M059J (cell line): ENCODE measurements around the gene KCNQ1OT1. TPM values are rescaled to one million over a fixed set of nuclear protein-coding genes. Genes with fewer than 3 reads are reported as not detected.
A peak's percentile ranks its signal among the peaks of the same experiment; 100 is the strongest.

Experiments used
- DNase-seq: peaks from one replicate; pipeline ENCODE4 v3.0.0-alpha.2; 2012; ENCODE audit warnings: low read depth
- total RNA-seq: library from RNA; depleted of rRNA; stranded (reverse); fragments of >200 nt; shearing (Covaris generic); gene quantifications from 2 replicates; pipeline ENCODE4 v1.2.3, GENCODE V29; 2014

The KCNQ1OT1 gene
- total RNA-seq, 1 experiment from 2014 or later, result 0.47 TPM

- DNase-seq, result no peak
These were observed 3.8 kb upstream of the KCNQ1OT1 start for GRCh38 chr11:2703363-2704141.

GRCh38 chr11:2702771-2703362 is 3.1 kb upstream of the KCNQ1OT1 start:
- no peak for DNase-seq

- no peak for DNase-seq
These were observed 2.2 kb upstream of the KCNQ1OT1 start for GRCh38 chr11:2701898-2702434.

- no peak for DNase-seq
These were observed 1.4 kb upstream of the KCNQ1OT1 start for GRCh38 chr11:2701230-2701629.

GRCh38 chr11:2700415-2701211 is 819 bp upstream of the KCNQ1OT1 start:
- peak; percentile 50 for DNase-seq

- DNase-seq, result peak; percentile 48
These were observed 636 bp downstream of the KCNQ1OT1 start for GRCh38 chr11:2699185-2699530.

- peak; percentile 31 for DNase-seq
These were observed 1.2 kb downstream of the KCNQ1OT1 start for GRCh38 chr11:2698386-2699184.

GRCh38 chr11:2697866-2698265 is 1.9 kb downstream of the KCNQ1OT1 start:
- DNase-seq, result no peak

- DNase-seq, result no peak
These were observed 3.3 kb downstream of the KCNQ1OT1 start for GRCh38 chr11:2696455-2696854.

GRCh38 chr11:2694995-2695939 is 4.5 kb downstream of the KCNQ1OT1 start:
- no peak for DNase-seq

- DNase-seq, result no peak
These were observed 5.3 kb downstream of the KCNQ1OT1 start for GRCh38 chr11:2694495-2694894.

- DNase-seq, result no peak
These were observed 6.2 kb downstream of the KCNQ1OT1 start for GRCh38 chr11:2693271-2694261.

- peak; percentile 15 for DNase-seq
These were observed 7.6 kb downstream of the KCNQ1OT1 start for GRCh38 chr11:2691991-2692875.

- DNase-seq, result no peak
These were observed 8.4 kb downstream of the KCNQ1OT1 start for GRCh38 chr11:2691355-2691761.

GRCh38 chr11:2690596-2691354 is 9.0 kb downstream of the KCNQ1OT1 start:
- DNase-seq, result no peak

- no peak for DNase-seq
These were observed 9.9 kb downstream of the KCNQ1OT1 start for GRCh38 chr11:2689651-2690575.
